ENCODE results near the gene TRAPPC6A.

- no peak for TF ChIP-seq CTCF (IDR thresholded peaks at IDR 0.05)
- TF ChIP-seq POLR2A (IDR thresholded peaks at IDR 0.05): no peak
Measured at GRCh38 chr19:45122832-45123231, 55.2 kb downstream of the TRAPPC6A start.
